ELR (cell line): ENCODE results near the gene ZNF625.
A peak's percentile ranks its signal among the peaks of the same experiment; 100 is the strongest.
"Not testable (repeated sequence)": the region's sequence is repeated elsewhere in the genome, so short reads cannot be mapped to it uniquely, and the experiment has no call there.

Source experiments
- DNase-seq: peaks from one replicate; pipeline ENCODE4 v3.0.0-alpha.2; 2015; ENCODE audit warnings: low read depth

ZNF625 gene

DNA sequence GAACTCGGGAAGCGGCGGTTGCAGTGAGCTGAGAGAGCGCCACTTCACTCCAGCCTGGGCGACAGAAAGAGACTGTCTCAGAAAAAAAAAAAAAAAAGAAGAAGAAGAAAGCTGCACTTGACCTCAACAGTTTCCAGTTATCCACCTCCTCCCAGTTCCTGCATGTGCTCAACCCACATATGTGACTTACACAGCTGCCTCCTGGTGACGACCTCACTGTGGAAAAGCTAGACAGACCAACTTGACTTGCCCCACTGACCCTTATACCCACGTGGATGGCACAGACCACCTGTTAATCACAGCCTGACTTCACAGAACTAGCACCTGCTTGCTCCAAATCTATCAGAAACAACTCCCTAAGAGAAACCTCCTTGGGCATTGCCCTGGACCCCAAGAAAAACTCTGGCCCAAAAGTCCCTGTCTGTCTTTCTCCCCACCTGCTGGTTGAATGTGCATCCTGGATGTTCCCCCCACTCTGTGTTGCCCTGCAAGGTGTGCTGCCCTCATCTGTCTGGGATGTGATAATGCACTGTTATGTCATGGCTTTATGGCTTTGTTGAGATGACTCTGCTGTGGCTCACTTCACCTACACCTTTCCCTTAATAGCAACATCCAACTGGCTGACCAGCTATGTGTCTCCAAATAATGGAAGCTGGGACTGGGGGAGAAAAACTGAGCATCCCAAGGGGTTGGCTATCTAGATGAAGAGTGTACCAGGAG lies 19.2 kb downstream of the ZNF625 start:
- no peak for DNase-seq

DNA sequence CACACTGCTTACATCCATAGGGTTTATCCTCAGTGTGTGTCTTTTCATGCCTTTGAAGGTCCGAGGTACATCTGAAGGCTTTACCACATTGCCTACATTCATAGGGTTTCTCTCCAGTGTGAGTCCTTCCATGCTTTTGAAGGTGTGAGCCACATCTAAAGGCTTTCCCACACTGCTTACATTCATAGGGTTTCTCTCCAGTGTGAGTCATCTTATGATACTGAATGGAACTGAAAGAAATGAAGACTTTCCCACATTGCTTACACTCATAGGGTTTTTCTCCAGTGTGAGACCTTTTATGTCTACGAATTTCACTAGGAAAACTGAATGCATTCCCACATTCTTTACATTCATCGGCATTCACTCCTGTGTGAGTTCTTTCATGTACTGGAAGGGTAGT lies 23.5 kb downstream of the ZNF625 start:
- DNase-seq = peak; percentile 22

- DNase-seq = peak; percentile 26
These were observed 29.8 kb downstream of the ZNF625 start for GRCh38 chr19:12126707-12127106.

DNA sequence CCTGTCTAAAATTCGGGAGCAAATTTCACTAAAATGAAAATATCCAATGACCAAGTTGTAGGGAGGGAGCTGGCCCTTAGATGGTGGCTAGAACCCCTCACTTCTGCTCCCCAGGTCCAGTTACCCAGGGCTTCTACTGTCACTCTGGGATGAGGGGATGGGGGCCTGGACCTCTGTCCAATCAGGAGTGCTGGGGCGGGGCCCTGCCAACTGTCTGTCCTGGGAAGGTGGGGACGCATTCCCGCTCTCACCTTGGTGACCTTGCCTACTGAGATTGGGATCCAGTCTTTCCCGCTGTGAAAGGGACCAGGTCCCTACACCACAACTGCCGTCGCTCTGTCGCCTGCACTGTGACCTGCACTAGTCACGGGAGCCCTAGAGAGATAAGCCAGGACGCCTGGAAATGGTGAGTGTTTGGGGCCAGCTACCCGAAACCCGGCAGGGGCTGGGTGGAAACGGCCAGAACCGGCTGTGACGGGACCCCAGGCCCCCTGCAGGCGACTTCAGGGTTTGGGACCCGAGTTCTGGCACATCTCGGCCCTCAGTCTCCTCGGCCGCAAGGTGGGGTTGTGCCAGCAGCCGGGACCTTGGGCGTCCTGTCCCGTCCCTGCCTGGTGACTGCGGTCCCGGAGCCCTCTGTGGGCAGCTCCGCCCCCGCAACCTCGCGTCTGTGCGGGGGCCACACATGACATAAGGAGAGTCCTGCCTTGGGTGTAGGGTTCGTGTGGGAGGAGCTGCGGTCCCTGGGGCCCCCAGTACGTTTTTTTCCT lies 39.1 kb downstream of the ZNF625 start:
- DNase-seq = no peak

GRCh38 chr19:12113121-12113520 lies 43.4 kb downstream of the ZNF625 start:
- DNase-seq = no peak

DNA sequence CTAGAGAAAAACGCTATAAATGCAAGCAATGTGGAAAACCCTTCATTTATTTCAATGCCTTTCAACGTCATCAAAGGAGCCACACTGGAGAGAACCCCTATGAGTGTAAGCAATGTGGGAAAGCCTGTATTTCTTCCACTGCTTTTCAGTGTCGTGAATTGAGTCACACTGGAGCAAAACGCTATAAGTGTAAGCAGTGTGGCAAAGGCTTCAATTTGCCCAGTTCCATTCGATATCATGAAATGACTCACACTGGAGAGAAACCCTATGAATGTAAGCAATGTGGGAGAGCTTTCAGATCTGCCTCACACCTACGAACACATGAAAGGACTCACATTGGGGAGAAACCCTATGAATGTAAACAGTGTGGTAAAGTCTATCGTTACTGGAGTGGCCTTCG lies 43.8 kb downstream of the ZNF625 start:
- DNase-seq = no peak

- no peak for DNase-seq
These were observed 44.4 kb downstream of the ZNF625 start for GRCh38 chr19:12111943-12112637.

- DNase-seq = peak; percentile 20
These were observed 45.4 kb downstream of the ZNF625 start for GRCh38 chr19:12111176-12111575.

DNA sequence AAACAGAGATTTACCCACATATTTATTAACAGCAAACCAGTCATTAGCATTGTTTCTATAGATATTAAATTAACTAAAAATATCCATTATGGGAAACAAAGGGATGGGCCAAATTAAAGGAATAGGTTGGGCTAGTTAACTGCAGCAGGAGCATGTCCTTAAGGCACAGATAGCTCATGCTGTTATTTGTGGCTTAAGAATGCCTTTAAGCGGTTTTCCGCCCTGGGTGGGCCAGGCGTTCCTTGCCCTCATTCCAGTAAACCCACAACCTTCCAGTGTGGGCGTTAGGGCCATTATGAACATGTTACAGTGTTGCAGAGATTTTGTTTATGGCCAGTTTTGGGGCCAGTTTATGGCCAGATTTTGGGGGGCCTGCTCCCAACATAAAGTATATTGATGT lies 52.6 kb downstream of the ZNF625 start:
- DNase-seq = not testable (repeated sequence)

- no peak for DNase-seq
These were observed 58.5 kb downstream of the ZNF625 start for GRCh38 chr19:12098040-12098439.

- DNase-seq = peak; percentile 53
These were observed 61.3 kb downstream of the ZNF625 start for GRCh38 chr19:12095111-12095790.
